ENCODE measurements around the gene C5AR2.

C5AR2 gene

DNA sequence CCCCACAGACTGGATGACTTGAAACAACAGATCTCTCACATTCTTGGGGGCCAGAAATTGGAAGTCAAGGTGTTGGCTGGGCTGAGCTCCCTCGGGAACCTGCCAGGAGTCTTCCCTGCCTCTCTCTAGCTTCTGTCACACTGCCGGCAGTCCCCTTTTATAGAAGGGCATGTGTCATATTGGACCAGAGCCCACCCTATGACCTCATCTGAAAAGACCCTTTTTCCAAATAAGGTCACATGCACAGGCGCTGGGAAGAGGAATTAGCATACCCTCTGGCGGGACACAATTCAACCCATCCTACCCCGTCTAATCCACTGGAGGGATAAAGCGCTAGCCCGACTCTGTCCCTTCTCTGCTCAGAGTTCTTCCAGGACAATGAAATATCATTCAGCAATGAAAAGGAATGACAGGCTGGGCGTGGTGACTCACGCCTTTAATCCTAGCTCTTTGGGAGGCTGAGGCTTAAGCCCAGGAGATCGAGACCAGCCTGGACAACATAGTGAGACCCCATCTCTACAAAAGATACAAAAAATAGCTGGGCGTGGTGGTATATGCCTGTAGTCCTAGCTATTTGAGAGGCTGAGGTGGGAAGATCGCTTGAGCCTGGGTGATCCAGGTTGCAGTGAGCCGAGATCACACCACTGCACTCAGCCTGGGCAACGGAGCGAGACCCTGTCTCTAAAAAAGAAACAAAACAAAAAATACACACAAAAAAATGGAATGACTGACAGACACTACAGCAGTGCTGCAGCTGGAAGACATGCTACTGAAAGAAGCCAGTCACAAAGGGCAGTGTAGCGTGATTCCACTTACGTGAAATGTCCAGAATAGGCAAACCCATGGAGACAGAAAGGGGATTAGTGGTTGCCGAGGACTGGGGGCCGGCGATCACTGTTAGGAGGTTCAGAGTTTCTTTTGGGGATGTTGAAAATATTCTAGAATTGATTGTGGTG is 58.8 kb downstream of the C5AR2 start:
- no peak for DNase-seq

DNA sequence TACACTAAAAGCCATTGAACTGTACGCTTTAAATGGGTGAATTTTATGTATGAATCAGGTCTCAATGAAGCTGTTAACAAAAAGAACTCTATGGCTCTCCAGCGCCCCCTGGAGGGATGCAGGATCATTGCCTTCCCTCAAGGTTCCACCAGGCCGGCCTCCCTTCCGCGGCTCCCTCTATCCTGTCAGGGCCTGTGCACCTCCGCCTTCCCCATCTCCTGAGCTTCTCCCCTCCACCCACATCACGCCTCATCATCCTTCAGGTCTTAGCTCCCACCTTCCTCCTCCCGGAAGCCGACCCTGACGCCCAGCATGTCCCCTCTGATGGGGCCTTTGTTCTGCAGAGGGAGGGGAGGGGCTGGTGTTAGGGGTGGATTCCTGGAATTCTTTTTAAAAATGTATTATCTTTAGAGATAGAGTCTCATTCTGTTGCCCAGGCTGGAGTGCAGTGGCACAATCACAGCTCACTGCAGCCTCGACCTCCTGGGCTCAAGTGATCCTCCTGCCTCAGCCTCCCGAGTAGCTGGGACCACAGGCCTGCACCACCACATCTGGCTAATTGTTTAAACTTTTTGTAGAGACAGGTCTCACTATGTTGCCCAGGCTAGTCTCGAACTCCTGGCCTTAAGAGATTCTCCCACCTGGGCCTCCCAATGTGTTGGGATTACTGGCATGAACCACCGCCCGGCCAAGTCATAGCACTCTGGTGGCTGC is 59.7 kb downstream of the C5AR2 start:
- peak; percentile 59 for DNase-seq

Measured in midbrain (tissue), 1 donor.